WTC11 (cell line): ENCODE data around the gene RGCC. TPM values are rescaled to one million over a fixed set of nuclear protein-coding genes. Genes with fewer than 3 reads are reported as not detected.

Experiments used
- ATAC-seq: fragments of 200-7000 bp; cut with Tn5 transposase; 2 replicates; pipeline ENCODE4 v1.10.0; 2021; ENCODE audit warnings: mild to moderate bottlenecking, moderate library complexity
- CTCF ChIA-PET: fragments of 300-600 bp; sonication (Branson Sonifier 250); formaldehyde crosslinking; loops from one replicate; lab custom pipeline; 2021; ENCODE audit warnings: antibody characterized with exemption; lab: Charles Lee
- POLR2A ChIA-PET: fragments of 350-600 bp; sonication (Branson Sonifier 250); formaldehyde crosslinking; loops from one replicate; lab custom pipeline; 2021; ENCODE audit warnings: antibody characterized with exemption; lab: Charles Lee
- DNase-seq: peaks from one replicate; pipeline ENCODE4 v3.0.0; 2021; ENCODE audit warnings: low spot score
- H3K27ac Mint-ChIP-seq: 2 replicates; pipeline ENCODE4 v1.8.0; 2021; ENCODE audit warnings: mixed read lengths
- H3K27me3 Mint-ChIP-seq: 2 replicates; pipeline ENCODE4 v1.8.0; 2021; ENCODE audit warnings: low read depth, mild to moderate bottlenecking, moderate library complexity, mixed read lengths
- H3K36me3 Mint-ChIP-seq: 2 replicates; pipeline ENCODE4 v1.8.0; 2021; ENCODE audit warnings: mixed read lengths
- H3K4me1 Mint-ChIP-seq: 2 replicates; pipeline ENCODE4 v1.8.0; 2022; ENCODE audit warnings: mixed read lengths
- H3K4me3 Mint-ChIP-seq: 2 replicates; pipeline ENCODE4 v1.8.0; 2021; ENCODE audit warnings: mild to moderate bottlenecking, moderate library complexity, mixed read lengths
- H3K9me3 Mint-ChIP-seq: 2 replicates; pipeline ENCODE4 v1.8.0; 2021; ENCODE audit warnings: mixed read lengths
- AFF4 ChIP-seq: sonication (generic); formaldehyde crosslinking; IDR thresholded peaks from 2 replicates; pipeline ENCODE4 v1.8.1; 2023; ENCODE audit warnings: mild to moderate bottlenecking, missing genetic modification reagents, borderline replicate concordance
- ARID4B ChIP-seq: sonication (generic); formaldehyde crosslinking; IDR thresholded peaks from 2 replicates; pipeline ENCODE4 v1.8.0; 2023; ENCODE audit warnings: missing genetic modification reagents, mild to moderate bottlenecking, borderline replicate concordance
- ATF1 ChIP-seq: sonication (generic); formaldehyde crosslinking; IDR thresholded peaks from 2 replicates; pipeline ENCODE4 v1.8.1; 2023; ENCODE audit warnings: mild to moderate bottlenecking, moderate library complexity, missing genetic modification reagents
- ATF3 ChIP-seq: sonication (generic); formaldehyde crosslinking; conservative IDR thresholded peaks from 2 replicates; pipeline ENCODE4 v1.8.1; 2022; ENCODE audit warnings: mild to moderate bottlenecking, missing genetic modification reagents
- CDX4 ChIP-seq: fragments of 250-450 bp; sonication (Bioruptor Pico); IDR thresholded peaks from 2 replicates; pipeline ENCODE4 v1.9.0; 2021; ENCODE audit warnings: moderate library complexity, mild to moderate bottlenecking, inconsistent platforms, borderline replicate concordance
- ERG ChIP-seq: fragments of 250-450 bp; sonication (Bioruptor Pico); IDR thresholded peaks from 2 replicates; pipeline ENCODE4 v1.8.0; 2021; ENCODE audit warnings: mild to moderate bottlenecking
- ESRRA ChIP-seq: sonication (generic); formaldehyde crosslinking; IDR thresholded peaks from 2 replicates; pipeline ENCODE4 v1.8.1; 2022; ENCODE audit warnings: mild to moderate bottlenecking, missing genetic modification reagents, borderline replicate concordance
- HMGA2 ChIP-seq: fragments of 250-450 bp; sonication (Bioruptor Pico); IDR thresholded peaks from 2 replicates; pipeline ENCODE4 v1.4.0; 2021; ENCODE audit warnings: mild to moderate bottlenecking, moderate library complexity
- IRF2 ChIP-seq: sonication (generic); formaldehyde crosslinking; IDR thresholded peaks from 2 replicates; pipeline ENCODE4 v1.8.0; 2022; ENCODE audit warnings: low read depth, missing genetic modification reagents, borderline replicate concordance
- NFATC4 ChIP-seq: fragments of 250-450 bp; sonication (Bioruptor Pico); IDR thresholded peaks from 2 replicates; pipeline ENCODE4 v1.9.0; 2021; ENCODE audit warnings: mild to moderate bottlenecking
- NR1H2 ChIP-seq: sonication (generic); formaldehyde crosslinking; IDR thresholded peaks from 2 replicates; pipeline ENCODE4 v1.9.0; 2021; ENCODE audit warnings: mild to moderate bottlenecking, moderate library complexity, missing genetic modification reagents
- SMAD3 ChIP-seq: sonication (generic); formaldehyde crosslinking; IDR thresholded peaks from 2 replicates; pipeline ENCODE4 v1.8.0; 2022; ENCODE audit warnings: missing genetic modification reagents, mild to moderate bottlenecking, borderline replicate concordance
- TEAD1 ChIP-seq: sonication (generic); formaldehyde crosslinking; IDR thresholded peaks from 2 replicates; pipeline ENCODE4 v1.8.0; 2022; ENCODE audit warnings: mild to moderate bottlenecking, missing genetic modification reagents
- TEAD4 ChIP-seq: sonication (generic); formaldehyde crosslinking; IDR thresholded peaks from 2 replicates; pipeline ENCODE4 v1.8.0; 2022; ENCODE audit warnings: mild to moderate bottlenecking, missing genetic modification reagents
- USF2 ChIP-seq: sonication (generic); formaldehyde crosslinking; IDR thresholded peaks from 2 replicates; pipeline ENCODE4 v1.8.1; 2023; ENCODE audit warnings: mild to moderate bottlenecking, missing genetic modification reagents, moderate library complexity
- ZBTB21 ChIP-seq: sonication (generic); formaldehyde crosslinking; IDR thresholded peaks from 2 replicates; pipeline ENCODE4 v1.8.1; 2023; ENCODE audit warnings: mild to moderate bottlenecking, missing genetic modification reagents, borderline replicate concordance
- ZNF671 ChIP-seq: fragments of 250-450 bp; sonication (Bioruptor Pico); IDR thresholded peaks from 2 replicates; pipeline ENCODE4 v1.8.0; 2021; ENCODE audit warnings: mild to moderate bottlenecking
- total RNA-seq: library from RNA; stranded (reverse); gene quantifications from 3 replicates; pipeline ENCODE4 v1.2.3, GENCODE V29; 2021

The RGCC gene
- total RNA-seq, 1 experiment from 2014 or later = 0.48 TPM

GRCh38 chr13:41490371-41491015 is 33.1 kb downstream of the RGCC start:
- no peaks in the 10 kb centered on the region for H3K9me3 Mint-ChIP-seq
- no peaks in the 10 kb centered on the region for H3K36me3 Mint-ChIP-seq
- H3K4me1 Mint-ChIP-seq = peaks cover 4% of the 10 kb centered on the region; the same call in 1 of the 2 replicates
- ATAC-seq = no peak
- CTCF ChIA-PET = no interaction called here
- POLR2A ChIA-PET = no interaction called here
- H3K4me3 Mint-ChIP-seq = no peak overlapping the region
- no peaks in the 10 kb centered on the region for H3K27me3 Mint-ChIP-seq
- TF ChIP-seq TEAD4 (CRISPR knock-in tag) (no peak), USF2 (no peak), TEAD1 (CRISPR knock-in tag) (no peak), SMAD3 (CRISPR knock-in tag) (no peak), ATF1 (no peak), NR1H2 (no peak), ZBTB21 (CRISPR knock-in tag) (no peak), ZNF671 (no peak), NFATC4 (no peak), ATF3 (CRISPR knock-in tag) (no peak), IRF2 (no peak), CDX4 (CRISPR knock-in tag) (no peak), ARID4B (CRISPR knock-in tag) (no peak), HMGA2 (CRISPR knock-in tag) (no peak), ESRRA (no peak), ERG (CRISPR knock-in tag) (no peak), AFF4 (CRISPR knock-in tag) (no peak)
- no peak for DNase-seq
- H3K27ac Mint-ChIP-seq = no peak overlapping the region
